Cardiac fibroblast (primary cell): ENCODE data around the gene MMP25.
A peak's percentile ranks its signal among the peaks of the same experiment; 100 is the strongest.

Experiments used
- DNase-seq, 2 donors: peaks; one replicate each; pipeline versions ENCODE4 v3.0.0 to v3.0.0-alpha.2; 2010; ENCODE audit warnings: low read depth in 2 of 2
- H3K4me3 ChIP-seq, 2 donors: replicated peaks in 1 of 2; 1 replicate in 1 of 2; 2 replicates in 1 of 2; pipeline ENCODE4 v1.5.1; 2011; ENCODE audit warnings: low read depth in 2 of 2, low read length in 2 of 2, mild to moderate bottlenecking in 2 of 2, moderate library complexity in 1 of 2
- TF ChIP-seq, protein P1 (sequence below): IDR thresholded peaks from one replicate; pipeline ENCODE4 v1.5.1; 2011; ENCODE audit warnings: low read depth, mild to moderate bottlenecking, low read length, inconsistent platforms

The MMP25 gene

DNA sequence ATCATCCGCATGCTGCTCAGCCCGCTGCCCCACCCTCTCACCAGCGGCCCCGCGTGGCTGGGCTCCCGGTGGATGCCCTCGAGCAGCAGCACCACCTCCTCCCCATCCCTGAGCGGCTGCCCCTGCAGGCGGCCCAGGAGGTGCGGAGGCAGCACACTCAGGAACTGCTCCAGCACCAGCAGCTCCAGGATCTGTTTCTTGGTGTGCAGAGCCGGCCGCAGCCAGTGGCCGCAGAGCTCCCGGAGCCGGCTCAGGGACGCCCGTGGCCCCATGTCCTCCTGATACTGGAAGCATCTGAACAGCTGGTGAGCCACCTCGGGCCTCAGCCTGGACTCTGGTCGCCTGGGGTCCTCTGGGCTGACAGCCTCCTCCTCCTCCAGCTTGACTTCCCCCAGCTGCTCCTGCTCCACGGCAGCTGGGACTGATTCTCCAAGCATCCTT lies 46.2 kb downstream of the MMP25 start:
- no peak overlapping the region for H3K4me3 ChIP-seq

DNA sequence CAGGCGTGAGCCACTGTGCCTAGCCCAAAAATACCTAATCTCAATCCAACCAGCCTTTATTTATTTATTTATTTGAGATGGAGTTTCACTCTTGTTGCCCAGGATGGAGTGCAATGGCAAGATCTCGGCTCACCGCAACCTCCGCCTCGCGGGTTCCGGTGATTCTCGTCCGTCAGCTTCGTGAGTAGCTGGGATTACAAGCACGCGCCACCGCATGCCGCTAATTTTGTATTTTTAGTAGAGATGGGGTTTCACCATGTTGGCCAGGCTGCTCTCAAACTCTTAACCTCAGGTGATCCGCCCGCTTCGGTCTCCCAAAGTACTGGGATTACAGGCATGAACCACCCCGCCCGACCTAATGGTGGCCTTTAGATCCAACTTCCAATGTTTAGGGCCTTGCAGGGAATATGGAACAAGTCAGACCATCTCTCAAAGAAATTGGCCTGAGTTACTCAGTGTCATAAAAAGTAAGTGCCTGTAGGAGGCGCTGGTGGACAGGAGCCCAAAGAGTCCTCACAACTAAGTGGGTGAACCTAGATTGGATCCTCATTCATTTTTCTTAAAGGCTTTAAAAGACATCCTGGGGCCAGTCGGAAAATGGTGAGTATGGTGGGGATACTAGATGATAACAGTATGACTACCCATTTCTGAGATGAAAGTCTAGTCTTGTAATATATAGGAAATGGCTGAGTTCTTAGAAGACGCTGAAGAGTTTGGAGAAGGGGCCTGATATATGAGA lies 48.1 kb downstream of the MMP25 start:
- peak; percentile 62 to 69 for DNase-seq
- TF ChIP-seq, protein P1, sequence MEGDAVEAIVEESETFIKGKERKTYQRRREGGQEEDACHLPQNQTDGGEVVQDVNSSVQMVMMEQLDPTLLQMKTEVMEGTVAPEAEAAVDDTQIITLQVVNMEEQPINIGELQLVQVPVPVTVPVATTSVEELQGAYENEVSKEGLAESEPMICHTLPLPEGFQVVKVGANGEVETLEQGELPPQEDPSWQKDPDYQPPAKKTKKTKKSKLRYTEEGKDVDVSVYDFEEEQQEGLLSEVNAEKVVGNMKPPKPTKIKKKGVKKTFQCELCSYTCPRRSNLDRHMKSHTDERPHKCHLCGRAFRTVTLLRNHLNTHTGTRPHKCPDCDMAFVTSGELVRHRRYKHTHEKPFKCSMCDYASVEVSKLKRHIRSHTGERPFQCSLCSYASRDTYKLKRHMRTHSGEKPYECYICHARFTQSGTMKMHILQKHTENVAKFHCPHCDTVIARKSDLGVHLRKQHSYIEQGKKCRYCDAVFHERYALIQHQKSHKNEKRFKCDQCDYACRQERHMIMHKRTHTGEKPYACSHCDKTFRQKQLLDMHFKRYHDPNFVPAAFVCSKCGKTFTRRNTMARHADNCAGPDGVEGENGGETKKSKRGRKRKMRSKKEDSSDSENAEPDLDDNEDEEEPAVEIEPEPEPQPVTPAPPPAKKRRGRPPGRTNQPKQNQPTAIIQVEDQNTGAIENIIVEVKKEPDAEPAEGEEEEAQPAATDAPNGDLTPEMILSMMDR: peak; percentile 75
- H3K4me3 ChIP-seq: no peak overlapping the region

More for the DNA sequence above, 46.2 kb downstream of the MMP25 start:
- TF ChIP-seq, protein P1: no peak
- DNase-seq: no peak

DNA sequence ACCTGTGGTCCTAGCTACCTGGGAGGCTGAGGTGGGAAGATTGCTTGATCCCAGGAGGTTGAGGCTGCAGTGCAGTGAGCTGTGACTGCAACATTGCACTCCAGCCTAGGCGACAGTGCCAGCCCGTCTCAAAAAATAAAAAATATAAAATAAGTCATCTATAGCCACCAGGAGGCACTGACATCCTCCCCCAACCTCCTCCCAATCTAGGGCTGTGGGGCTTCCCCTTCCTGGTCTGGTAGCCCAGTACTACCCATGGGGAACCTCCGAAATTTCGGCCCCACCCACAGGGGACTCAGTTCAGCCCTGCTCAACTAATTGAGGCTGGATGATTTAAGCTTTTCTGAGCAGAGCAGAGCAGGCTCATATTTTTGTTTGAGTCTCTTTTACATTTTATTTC lies 49.5 kb downstream of the MMP25 start:
- H3K4me3 ChIP-seq: no peak overlapping the region
- DNase-seq: peak in 1 of 2 donors; percentile 31
- TF ChIP-seq, protein P1: peak; percentile 39

DNA sequence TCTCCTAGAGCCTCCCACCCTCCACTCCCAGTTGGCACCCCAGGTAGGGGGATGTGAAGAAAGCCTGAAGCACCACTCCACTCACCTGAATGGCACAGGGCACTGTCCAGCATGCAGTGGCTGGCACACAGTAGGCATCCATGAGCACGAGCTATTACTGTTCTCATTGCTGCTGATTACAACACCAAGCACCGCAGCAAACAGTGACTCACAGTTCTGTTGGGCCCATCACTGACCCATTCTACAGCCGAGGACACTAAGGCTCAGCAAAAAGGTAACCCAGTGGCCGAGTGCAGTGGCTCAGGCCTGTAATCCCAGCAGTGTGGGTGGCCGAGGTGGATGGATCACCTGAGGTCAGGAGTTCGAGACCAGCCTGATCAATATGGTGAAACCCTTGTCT lies 50.0 kb downstream of the MMP25 start:
- no peak overlapping the region for H3K4me3 ChIP-seq
- TF ChIP-seq, protein P1: no peak
- DNase-seq: no peak

DNA sequence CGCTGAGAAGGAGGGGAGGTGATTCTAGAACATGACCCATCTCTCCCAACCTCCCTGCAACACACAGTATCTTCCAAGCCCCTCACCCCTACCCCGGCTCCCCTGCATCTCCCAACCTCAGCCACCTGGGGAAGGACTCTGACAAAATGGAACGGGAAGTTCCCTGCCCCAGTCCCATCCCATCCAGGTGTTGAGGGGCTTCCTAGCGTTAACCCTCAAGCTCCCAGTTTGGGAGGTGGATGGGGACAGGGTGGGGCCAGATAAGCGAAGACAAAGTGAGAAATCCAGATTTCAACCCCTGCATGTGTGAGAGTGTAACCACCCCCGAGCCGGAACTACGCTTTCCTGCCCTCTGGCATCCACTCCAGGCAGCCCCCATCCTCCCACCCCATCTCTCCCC lies 50.9 kb downstream of the MMP25 start:
- H3K4me3 ChIP-seq: no peak overlapping the region
- TF ChIP-seq, protein P1: no peak
- DNase-seq: no peak

DNA sequence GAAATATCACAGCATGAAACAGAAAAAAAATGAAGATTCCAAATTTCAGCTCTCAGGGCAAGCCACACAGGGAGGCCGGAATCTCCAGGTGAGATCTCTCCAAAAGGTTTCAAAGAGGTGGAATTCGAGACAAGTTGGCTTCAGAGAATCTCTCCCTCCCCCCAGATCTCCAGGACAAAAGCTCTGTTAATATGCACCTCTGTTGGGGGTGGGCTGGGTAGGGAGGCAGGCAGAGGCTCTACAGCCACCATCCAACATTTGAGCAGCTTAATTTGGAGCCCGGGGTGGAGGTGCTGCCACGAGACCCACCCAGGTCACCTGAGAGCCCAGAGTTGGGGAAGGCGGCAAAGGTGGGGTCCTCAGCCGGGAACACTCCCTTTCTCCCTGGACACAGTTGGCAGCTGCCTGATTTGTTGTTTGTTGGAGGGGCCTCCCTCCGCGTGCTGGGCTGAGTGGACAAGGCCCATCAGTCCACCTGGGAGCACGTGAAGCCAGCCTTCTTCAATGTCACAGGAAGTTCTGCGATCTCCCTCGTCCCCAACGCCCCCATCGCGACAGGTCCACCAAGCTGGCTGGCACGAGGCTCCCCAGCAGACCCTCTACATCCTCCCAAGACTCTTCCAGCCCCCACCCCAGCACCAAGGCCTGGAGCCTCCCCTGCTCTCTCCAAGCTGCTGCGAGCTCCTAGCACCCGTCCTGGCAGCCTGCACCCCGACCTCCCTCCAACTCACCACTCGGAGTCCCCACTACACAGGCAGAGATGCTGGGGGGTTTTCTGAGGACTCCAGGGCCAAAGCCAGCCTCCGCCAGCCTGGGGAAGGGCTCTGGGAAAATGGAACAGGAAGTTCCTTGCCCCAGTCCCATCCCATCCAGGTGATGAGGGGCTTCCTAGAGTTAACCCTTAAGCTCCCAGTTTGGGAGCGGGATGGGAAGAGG lies 52.4 kb downstream of the MMP25 start, which contains the start of gene ZSCAN10:
ZSCAN10 (minus strand) TSS at position 836 of the 936 bp plus-strand sequence. CDS start 6,357 bp downstream, outside the sequence.
- TF ChIP-seq, protein P1: no peak
- DNase-seq: no peak
- H3K4me3 ChIP-seq: peak within 1 kb of the TSS; percentile 7 to 13
